Stimulated activated naive CD8-positive, alpha-beta T cell treated with anti-CD3 and anti-CD28 coated beads, Interleukin-15, amount 100 ng/mL, for 72 hours (primary cell): ENCODE data around the gene SERPINA1.

Experiments used
- ATAC-seq: fragments of 150-1000 bp; cut with Tn5 transposase; 2 replicates; pipeline ENCODE4 v1.10.0; 2021; ENCODE audit warnings: mild to moderate bottlenecking, moderate library complexity
- DNase-seq, 2 donors: peaks; one replicate each; pipeline ENCODE4 v3.0.0; 2021 to 2022
- H3K27ac Mint-ChIP-seq, 2 donors: one replicate each; pipeline ENCODE4 v1.8.0; 2022; ENCODE audit warnings: mild to moderate bottlenecking in 2 of 2, mixed read lengths in 2 of 2, moderate library complexity in 2 of 2
- H3K27me3 Mint-ChIP-seq: one replicate; pipeline ENCODE4 v1.8.0; 2022; ENCODE audit warnings: mixed read lengths
- H3K4me1 Mint-ChIP-seq: one replicate; pipeline ENCODE4 v1.8.0; 2022; ENCODE audit warnings: mild to moderate bottlenecking, mixed read lengths
- H3K4me3 Mint-ChIP-seq, 2 donors: one replicate each; pipeline ENCODE4 v1.8.0; 2022; ENCODE audit warnings: mild to moderate bottlenecking in 2 of 2, mixed read lengths in 2 of 2, moderate library complexity in 1 of 2
- H3K9me3 Mint-ChIP-seq, 2 donors: one replicate each; pipeline ENCODE4 v1.8.0; 2022; ENCODE audit warnings: mixed read lengths in 2 of 2

Gene SERPINA1

GRCh38 chr14:94338023-94338422 is 50.4 kb downstream of the SERPINA1 start:
- H3K27ac Mint-ChIP-seq, result no peak overlapping the region
- H3K9me3 Mint-ChIP-seq, result peaks cover 18% of the 10 kb centered on the region in 2 donors
- H3K4me3 Mint-ChIP-seq, result no peak overlapping the region
- peaks cover 9% of the 10 kb centered on the region for H3K4me1 Mint-ChIP-seq
- H3K27me3 Mint-ChIP-seq, result peaks cover 51% of the 10 kb centered on the region
- ATAC-seq (no peak), DNase-seq (no peak)

DNA sequence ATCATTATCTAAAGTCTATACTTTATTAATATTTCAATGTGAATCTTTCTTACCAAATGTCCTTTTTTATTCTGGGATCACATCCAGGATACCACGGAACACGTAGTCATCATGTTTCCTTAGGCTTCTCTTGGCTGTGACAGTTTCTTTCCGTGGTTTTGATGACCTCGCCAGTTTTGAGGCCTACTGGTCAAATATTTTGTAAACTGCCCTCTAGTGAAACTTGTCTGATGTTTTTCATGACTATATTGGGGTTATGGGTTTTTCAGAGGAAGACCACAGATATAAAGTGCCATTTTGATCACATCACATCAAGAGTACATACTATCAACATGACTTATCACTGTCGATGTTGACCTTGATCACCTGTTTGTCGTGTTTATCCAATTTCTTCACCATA is 51.1 kb downstream of the SERPINA1 start:
- peaks cover 54% of the 10 kb centered on the region for H3K27me3 Mint-ChIP-seq
- DNase-seq (peak in 1 of 2 donors; percentile 16), ATAC-seq (peak; percentile 37)
- H3K4me1 Mint-ChIP-seq, result peaks cover 9% of the 10 kb centered on the region
- no peak overlapping the region for H3K27ac Mint-ChIP-seq
- H3K4me3 Mint-ChIP-seq, result no peak overlapping the region
- peaks cover 18% of the 10 kb centered on the region in 2 donors for H3K9me3 Mint-ChIP-seq

GRCh38 chr14:94334872-94335271 is 53.5 kb downstream of the SERPINA1 start:
- Mint-ChIP-seq H3K4me1 (no peaks in the 10 kb centered on the region), H3K9me3 (peaks cover 3 to 4% of the 10 kb centered on the region in 2 donors), H3K4me3 (no peak overlapping the region), H3K27me3 (peaks cover 46% of the 10 kb centered on the region), H3K27ac (no peak overlapping the region)
- no peak for DNase-seq
- ATAC-seq, result no peak

DNA sequence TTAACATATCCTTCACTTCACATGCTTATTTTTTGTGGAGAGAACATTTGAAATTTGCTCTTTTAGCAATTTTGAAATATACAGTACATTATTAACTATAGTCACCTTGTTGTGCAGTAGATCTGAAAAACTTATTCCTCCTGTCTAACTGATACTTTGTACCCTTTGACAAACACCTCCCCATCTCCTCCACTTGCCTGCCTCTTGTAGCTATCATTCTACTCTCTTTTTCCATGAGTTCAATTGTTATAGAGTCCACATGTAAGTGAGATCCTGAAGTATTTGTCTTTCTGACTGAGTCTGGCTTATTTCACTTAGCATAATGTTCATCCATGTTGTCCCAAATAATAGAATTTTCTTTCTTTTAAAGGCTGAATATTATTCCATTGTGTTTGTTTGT is 55.8 kb downstream of the SERPINA1 start:
- Mint-ChIP-seq H3K9me3 (no peaks in the 10 kb centered on the region), H3K27me3 (peaks cover 53% of the 10 kb centered on the region), H3K27ac (no peak overlapping the region), H3K4me3 (no peak overlapping the region), H3K4me1 (no peaks in the 10 kb centered on the region)
- ATAC-seq (no peak), DNase-seq (no peak)

- Mint-ChIP-seq H3K4me3 (no peak overlapping the region), H3K27ac (no peak overlapping the region), H3K4me1 (no peaks in the 10 kb centered on the region), H3K27me3 (peaks cover 53% of the 10 kb centered on the region), H3K9me3 (no peaks in the 10 kb centered on the region)
- ATAC-seq, result no peak
- no peak for DNase-seq
Measured at GRCh38 chr14:94332063-94332583, 56.3 kb downstream of the SERPINA1 start.

GRCh38 chr14:94331462-94331861 is 56.9 kb downstream of the SERPINA1 start:
- DNase-seq, result no peak
- no peak for ATAC-seq
- H3K4me1 Mint-ChIP-seq, result no peaks in the 10 kb centered on the region
- H3K4me3 Mint-ChIP-seq, result no peak overlapping the region
- H3K27ac Mint-ChIP-seq, result no peak overlapping the region
- H3K9me3 Mint-ChIP-seq, result no peaks in the 10 kb centered on the region
- H3K27me3 Mint-ChIP-seq, result peaks cover 53% of the 10 kb centered on the region

DNA sequence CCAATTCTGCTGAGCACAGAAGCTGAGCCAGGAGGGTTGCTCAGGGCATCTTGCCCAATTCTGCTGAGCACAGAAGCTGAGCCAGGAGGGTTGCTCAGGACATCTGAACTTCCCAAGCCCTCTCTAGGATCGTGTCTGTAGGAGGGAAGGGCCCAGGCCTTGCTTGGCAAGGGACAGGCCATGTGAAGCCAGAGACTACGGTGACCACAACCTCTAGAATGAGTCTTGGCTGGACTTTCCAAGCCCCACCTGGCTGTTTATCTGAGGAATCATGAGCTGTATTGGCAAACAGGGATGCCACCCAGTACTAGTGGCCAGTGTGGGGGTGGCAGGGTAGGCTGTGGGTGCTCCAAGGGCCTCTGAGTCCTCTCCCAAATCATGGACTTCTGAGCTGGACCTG is 57.5 kb downstream of the SERPINA1 start:
- Mint-ChIP-seq H3K4me3 (no peak overlapping the region), H3K4me1 (no peaks in the 10 kb centered on the region), H3K27me3 (peaks cover 56% of the 10 kb centered on the region), H3K27ac (no peak overlapping the region), H3K9me3 (no peaks in the 10 kb centered on the region)
- no peak for ATAC-seq
- DNase-seq, result no peak

DNA sequence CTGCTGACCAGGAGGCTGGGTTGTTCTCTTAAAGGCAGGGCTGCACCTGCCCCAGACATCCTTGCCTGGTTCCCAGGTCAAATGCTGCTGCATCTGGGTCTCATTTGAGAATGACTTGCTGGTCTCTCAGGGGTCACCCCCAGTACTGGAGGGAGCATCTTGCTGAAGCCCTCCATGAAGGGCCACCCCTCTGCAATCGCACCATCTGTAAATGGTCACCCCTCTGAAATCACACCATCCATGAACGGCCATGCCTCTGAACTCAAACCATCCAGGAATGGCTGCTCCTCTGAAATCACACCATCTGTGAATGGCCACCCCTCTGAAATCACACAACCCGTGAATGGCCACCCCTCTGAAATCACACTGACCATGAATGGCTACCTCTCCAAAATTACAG is 58.0 kb downstream of the SERPINA1 start:
- H3K4me1 Mint-ChIP-seq, result no peaks in the 10 kb centered on the region
- H3K4me3 Mint-ChIP-seq, result no peak overlapping the region
- DNase-seq, result no peak
- ATAC-seq, result no peak
- H3K9me3 Mint-ChIP-seq, result no peaks in the 10 kb centered on the region
- peaks cover 55% of the 10 kb centered on the region for H3K27me3 Mint-ChIP-seq
- no peak overlapping the region for H3K27ac Mint-ChIP-seq

DNA sequence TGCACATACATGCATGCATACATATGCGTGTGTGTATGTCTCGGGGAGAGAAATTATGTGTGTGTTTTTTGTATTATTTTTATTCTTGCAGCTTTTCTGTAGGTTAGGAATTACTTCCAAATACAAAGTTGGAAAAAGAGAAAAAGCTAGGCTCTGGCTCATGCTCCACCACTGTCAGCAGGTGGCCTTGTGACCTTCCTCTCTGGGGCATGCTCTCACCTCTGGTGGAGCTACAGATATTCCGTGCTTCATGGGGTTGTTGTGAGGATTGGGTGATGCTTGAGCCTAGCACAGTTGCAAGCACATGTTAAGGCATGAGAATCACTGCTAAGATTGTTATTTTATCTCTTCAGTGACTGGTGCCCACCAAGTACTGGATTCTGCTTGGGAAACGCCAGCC is 58.5 kb downstream of the SERPINA1 start:
- H3K4me3 Mint-ChIP-seq, result no peak overlapping the region
- H3K27ac Mint-ChIP-seq, result no peak overlapping the region
- no peak for ATAC-seq
- peaks cover 50% of the 10 kb centered on the region for H3K27me3 Mint-ChIP-seq
- no peak for DNase-seq
- no peaks in the 10 kb centered on the region for H3K9me3 Mint-ChIP-seq
- no peaks in the 10 kb centered on the region for H3K4me1 Mint-ChIP-seq

GRCh38 chr14:94328196-94328595 is 60.2 kb downstream of the SERPINA1 start:
- Mint-ChIP-seq H3K9me3 (no peaks in the 10 kb centered on the region), H3K27me3 (peaks cover 33% of the 10 kb centered on the region), H3K4me1 (no peaks in the 10 kb centered on the region), H3K4me3 (no peak overlapping the region), H3K27ac (no peak overlapping the region)
- DNase-seq (no peak), ATAC-seq (no peak)
